22Rv1 (cell line): Measurements from ENCODE around the gene MORC2.

Source experiments
- CTCF ChIP-seq: fragments of 450-650 bp; IDR thresholded peaks from 2 replicates; pipeline ENCODE4 v1.5.1; 2017; ENCODE audit warnings: mild to moderate bottlenecking
- ZFX ChIP-seq: fragments of 450-650 bp; IDR thresholded peaks from 2 replicates; pipeline ENCODE4 v1.6.1; 2017; ENCODE audit warnings: antibody characterized with exemption, borderline replicate concordance

GRCh38 chr22:30948930-30949342, 19.6 kb downstream of the MORC2 start:
- no peak for TF ChIP-seq CTCF
- no peak for TF ChIP-seq ZFX
